Activated T-cell treated with anti-CD3 and anti-CD28 coated beads, Interleukin-2, amount 50 U/mL, for 24 hours (primary cell): ENCODE measurements around the gene C1orf198.
A peak's percentile ranks its signal among the peaks of the same experiment; 100 is the strongest.

Experiments used
- DNase-seq: peaks from one replicate; pipeline ENCODE4 v3.0.0-alpha.2; 2020
- H3K27ac Mint-ChIP-seq: 2 replicates; pipeline ENCODE4 v1.8.0; 2020; ENCODE audit warnings: mild to moderate bottlenecking, mixed read lengths
- H3K27me3 Mint-ChIP-seq: 2 replicates; pipeline ENCODE4 v1.8.0; 2020; ENCODE audit warnings: mixed read lengths
- H3K36me3 Mint-ChIP-seq: 2 replicates; pipeline ENCODE4 v1.8.0; 2020; ENCODE audit warnings: low read depth, mixed read lengths
- H3K4me1 Mint-ChIP-seq: 2 replicates; pipeline ENCODE4 v1.8.0; 2020; ENCODE audit warnings: low read depth, mixed read lengths
- H3K4me3 Mint-ChIP-seq: 2 replicates; pipeline ENCODE4 v1.8.0; 2020; ENCODE audit warnings: mild to moderate bottlenecking, moderate library complexity, mixed read lengths
- H3K9me3 Mint-ChIP-seq: 2 replicates; pipeline ENCODE4 v1.8.0; 2020; ENCODE audit warnings: mixed read lengths

The C1orf198 gene, protein sequence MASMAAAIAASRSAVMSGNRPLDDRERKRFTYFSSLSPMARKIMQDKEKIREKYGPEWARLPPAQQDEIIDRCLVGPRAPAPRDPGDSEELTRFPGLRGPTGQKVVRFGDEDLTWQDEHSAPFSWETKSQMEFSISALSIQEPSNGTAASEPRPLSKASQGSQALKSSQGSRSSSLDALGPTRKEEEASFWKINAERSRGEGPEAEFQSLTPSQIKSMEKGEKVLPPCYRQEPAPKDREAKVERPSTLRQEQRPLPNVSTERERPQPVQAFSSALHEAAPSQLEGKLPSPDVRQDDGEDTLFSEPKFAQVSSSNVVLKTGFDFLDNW

GRCh38 chr1:230867903-230868735 lies at the start of gene C1orf198:
C1orf198 (minus strand) TSS chr1:230868521; CDS start chr1:230868512, 9 bp downstream.
- Mint-ChIP-seq H3K4me1 (peaks cover 21% of the 10 kb centered on the region), H3K27me3 (peaks cover 42% of the 10 kb centered on the region), H3K36me3 (peaks cover 1% of the 10 kb centered on the region), H3K9me3 (no peaks in the 10 kb centered on the region), H3K4me3 (peak within 1 kb of the TSS; percentile 84), H3K27ac (peak within 1 kb of the TSS; percentile 78)
- DNase-seq: peak; percentile 91

- DNase-seq: peak; percentile 69
- no peak overlapping the region for H3K27ac Mint-ChIP-seq
- peaks cover 7% of the 10 kb centered on the region for H3K4me1 Mint-ChIP-seq
- no peak overlapping the region for H3K4me3 Mint-ChIP-seq
- H3K9me3 Mint-ChIP-seq: no peaks in the 10 kb centered on the region
- H3K36me3 Mint-ChIP-seq: peaks cover 81% of the 10 kb centered on the region
- H3K27me3 Mint-ChIP-seq: no peaks in the 10 kb centered on the region
These were observed 49.2 kb upstream of the C1orf198 start for GRCh38 chr1:230917284-230918135.

DNA sequence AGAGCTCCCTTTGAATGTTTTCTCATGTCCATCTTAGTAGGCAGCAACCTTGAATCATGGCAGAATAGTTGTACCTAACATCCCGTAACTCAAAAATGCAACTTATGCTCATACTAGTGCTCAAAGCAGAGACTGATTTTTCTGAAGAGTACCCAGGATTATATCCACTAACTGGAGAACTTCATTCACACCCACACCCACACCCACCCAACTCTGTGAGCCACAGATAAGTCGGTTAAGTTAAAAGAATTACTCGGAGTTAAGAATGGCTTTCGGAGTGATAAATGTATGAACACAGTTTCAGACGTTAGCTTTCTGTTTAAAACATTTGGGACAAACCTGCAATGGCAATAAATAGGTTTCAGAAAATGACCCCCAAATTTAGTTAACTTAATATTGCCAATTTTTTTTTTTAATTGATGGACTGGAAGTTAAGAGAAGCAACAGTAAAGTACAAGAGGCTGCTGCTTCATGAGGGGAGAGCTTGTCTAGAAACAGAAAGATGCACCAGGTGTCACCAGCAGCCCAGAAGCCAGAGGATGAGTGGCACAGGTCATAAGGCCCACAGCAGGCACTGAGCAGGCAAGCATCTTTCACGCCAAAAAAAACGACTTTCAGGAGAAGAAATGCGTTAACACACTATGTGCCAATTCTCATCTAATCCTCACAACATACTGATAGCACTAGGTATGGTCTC lies 48.4 kb upstream of the C1orf198 start:
- Mint-ChIP-seq H3K9me3 (no peaks in the 10 kb centered on the region), H3K36me3 (peaks cover 81% of the 10 kb centered on the region), H3K27ac (no peak overlapping the region), H3K4me1 (peaks cover 7% of the 10 kb centered on the region), H3K4me3 (no peak overlapping the region), H3K27me3 (no peaks in the 10 kb centered on the region)
- DNase-seq: no peak

DNA sequence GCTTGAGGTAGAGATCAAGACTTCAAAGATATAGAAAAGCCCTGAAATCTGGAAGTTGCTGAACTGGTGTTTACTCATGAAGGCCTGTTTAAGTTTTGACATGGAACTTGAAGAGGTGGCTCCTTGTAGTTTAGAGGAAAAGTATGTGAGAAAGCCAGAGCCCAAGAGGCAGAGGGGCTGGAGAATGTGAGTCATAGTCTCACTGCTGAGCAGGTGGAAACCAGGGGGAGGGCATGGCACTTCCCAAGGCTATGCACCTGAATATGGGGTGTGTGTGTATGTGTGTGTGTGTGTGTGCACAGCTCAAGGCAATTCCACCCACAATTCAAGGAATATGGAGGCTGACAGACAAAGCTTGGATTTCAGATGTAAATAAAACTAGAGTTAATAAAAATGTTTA lies 46.8 kb upstream of the C1orf198 start:
- Mint-ChIP-seq H3K27ac (peak overlapping the region; percentile 62), H3K27me3 (no peaks in the 10 kb centered on the region), H3K4me3 (no peak overlapping the region), H3K36me3 (peaks cover 86% of the 10 kb centered on the region), H3K9me3 (no peaks in the 10 kb centered on the region), H3K4me1 (peaks cover 7% of the 10 kb centered on the region)
- no peak for DNase-seq

- peaks cover 83% of the 10 kb centered on the region for H3K36me3 Mint-ChIP-seq
- no peaks in the 10 kb centered on the region for H3K9me3 Mint-ChIP-seq
- peaks cover 7% of the 10 kb centered on the region for H3K4me1 Mint-ChIP-seq
- DNase-seq: no peak
- no peaks in the 10 kb centered on the region for H3K27me3 Mint-ChIP-seq
- H3K4me3 Mint-ChIP-seq: no peak overlapping the region
- H3K27ac Mint-ChIP-seq: peak overlapping the region; percentile 4
These were observed 45.2 kb upstream of the C1orf198 start for GRCh38 chr1:230913496-230913895.

DNA sequence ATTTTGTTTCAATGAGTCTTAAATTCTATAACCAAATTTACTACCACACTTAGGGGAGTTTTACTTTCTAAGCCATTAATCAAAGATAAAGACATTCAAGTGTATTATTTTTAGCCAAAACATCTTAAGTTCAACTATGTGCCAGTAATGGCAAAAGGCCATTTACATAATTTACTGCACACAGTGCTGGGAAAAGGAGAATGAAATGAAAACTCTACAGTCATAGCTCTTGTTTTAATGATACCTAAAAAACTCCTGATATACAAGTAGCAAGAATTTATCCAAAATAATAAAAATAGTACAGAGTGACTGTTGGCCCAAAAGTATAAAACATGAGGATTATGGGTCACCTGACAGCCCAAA lies 42.4 kb upstream of the C1orf198 start:
- H3K4me1 Mint-ChIP-seq: peaks cover 7% of the 10 kb centered on the region
- peaks cover 84% of the 10 kb centered on the region for H3K36me3 Mint-ChIP-seq
- no peak overlapping the region for H3K4me3 Mint-ChIP-seq
- H3K27ac Mint-ChIP-seq: no peak overlapping the region
- H3K27me3 Mint-ChIP-seq: no peaks in the 10 kb centered on the region
- H3K9me3 Mint-ChIP-seq: no peaks in the 10 kb centered on the region
- DNase-seq: no peak

DNA sequence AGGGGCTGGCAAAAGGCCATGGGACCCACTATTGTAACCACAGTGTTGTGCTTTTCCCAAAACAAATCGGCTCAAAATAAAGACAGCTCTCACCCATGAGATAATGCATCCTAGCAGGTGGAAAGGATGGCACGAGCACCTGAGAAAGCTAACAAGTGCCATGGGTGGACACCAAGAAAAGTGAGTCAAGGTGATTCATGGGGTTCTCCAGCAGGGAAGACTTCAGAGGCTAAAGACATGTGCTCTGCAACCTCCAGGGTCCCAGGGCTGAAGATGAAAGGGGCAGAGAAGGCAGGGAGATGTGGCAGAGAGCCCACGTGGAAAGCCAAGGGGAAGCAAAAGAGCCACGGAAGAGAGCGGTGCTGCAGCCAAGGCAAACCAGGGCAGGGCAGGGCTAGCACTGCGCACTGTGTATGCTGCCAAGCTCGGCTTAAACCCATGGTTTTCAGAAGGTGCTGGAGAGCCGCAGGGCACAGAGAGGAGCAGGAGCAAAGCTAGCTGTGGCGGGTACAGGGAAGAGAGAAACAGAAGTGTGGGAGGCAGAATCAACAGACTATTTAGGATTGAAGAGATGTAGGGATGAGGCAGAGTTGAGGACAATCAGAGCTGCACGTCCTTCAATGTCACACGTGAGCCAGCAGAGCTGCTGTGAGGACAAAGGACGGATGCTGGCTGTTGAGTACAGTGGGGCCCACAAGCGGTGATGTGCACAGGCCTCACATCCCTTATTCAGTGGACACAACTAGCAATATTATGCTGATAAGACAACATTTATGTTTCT lies 41.8 kb upstream of the C1orf198 start:
- H3K4me1 Mint-ChIP-seq: peaks cover 5% of the 10 kb centered on the region

DNA sequence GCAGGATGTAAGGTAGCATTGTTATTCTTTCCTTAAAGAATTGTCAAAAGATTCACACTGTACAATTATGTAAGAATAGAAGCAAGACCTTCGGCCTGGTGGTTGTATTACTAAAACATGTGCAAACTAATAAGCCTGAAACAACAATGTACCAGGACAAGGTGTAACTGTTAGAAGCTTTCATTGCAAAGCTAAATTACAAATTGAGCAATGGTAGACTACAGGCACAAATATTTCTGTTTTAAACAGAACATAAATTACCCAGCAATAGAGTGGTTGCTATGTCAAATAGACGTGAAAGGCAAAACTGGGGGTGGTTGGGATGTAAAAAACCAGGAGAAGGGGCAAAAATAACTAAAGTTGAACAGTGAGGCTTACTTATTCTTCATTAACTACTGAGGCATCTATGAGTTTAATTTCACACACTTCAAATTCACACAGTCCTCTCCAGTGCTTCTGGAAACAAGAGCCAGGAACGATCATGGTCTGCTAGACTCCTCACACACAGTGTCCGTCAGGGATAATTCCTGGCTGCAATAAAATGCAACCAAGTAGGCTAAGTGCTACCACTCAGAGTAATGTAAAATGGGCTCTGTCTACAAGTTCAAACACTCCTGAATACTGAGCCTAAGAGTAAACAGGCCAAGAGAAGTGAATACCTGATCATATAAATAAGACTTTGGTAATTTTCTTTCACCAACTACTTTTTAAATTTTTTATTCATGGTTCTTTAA lies 39.3 kb upstream of the C1orf198 start:
- Mint-ChIP-seq H3K27ac (peak overlapping the region; percentile 10), H3K27me3 (no peaks in the 10 kb centered on the region), H3K36me3 (peaks cover 86% of the 10 kb centered on the region), H3K4me1 (no peaks in the 10 kb centered on the region), H3K4me3 (no peak overlapping the region), H3K9me3 (no peaks in the 10 kb centered on the region)
- DNase-seq: no peak

More for the DNA sequence above, 41.8 kb upstream of the C1orf198 start:
- Mint-ChIP-seq H3K36me3 (peaks cover 86% of the 10 kb centered on the region), H3K9me3 (no peaks in the 10 kb centered on the region), H3K27ac (peak overlapping the region; percentile 35), H3K27me3 (no peaks in the 10 kb centered on the region), H3K4me3 (no peak overlapping the region)
- no peak for DNase-seq

- Mint-ChIP-seq H3K9me3 (no peaks in the 10 kb centered on the region), H3K36me3 (peaks cover 73% of the 10 kb centered on the region), H3K27me3 (no peaks in the 10 kb centered on the region)
These were observed 37.9 kb upstream of the C1orf198 start for GRCh38 chr1:230906226-230906625.

DNA sequence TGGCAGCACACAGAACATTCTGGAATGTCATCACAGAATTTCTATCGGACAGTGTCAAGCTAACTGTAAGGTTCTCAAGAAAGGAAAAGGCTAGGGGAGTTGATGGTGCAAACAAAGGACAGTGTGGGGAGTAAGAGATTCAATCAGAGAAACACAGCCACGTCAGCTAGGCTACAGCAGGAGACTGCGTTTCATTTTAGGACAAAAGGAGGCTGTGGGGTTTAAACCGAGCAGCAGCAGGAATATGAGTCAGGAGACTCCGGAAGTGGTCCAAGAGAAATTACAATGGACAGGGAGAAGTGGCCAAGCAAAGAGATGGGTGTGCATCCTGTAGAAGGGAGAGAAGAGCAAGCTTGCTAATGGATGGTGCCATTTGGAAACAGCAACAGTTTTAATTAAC lies 37.4 kb upstream of the C1orf198 start:
- H3K27ac Mint-ChIP-seq: peak overlapping the region; percentile 8
- H3K36me3 Mint-ChIP-seq: peaks cover 70% of the 10 kb centered on the region

More at GRCh38 chr1:230906226-230906625, 37.9 kb upstream of the C1orf198 start:
- Mint-ChIP-seq H3K4me3 (no peak overlapping the region), H3K27ac (peak overlapping the region; percentile 16), H3K4me1 (no peaks in the 10 kb centered on the region)
- no peak for DNase-seq

DNA sequence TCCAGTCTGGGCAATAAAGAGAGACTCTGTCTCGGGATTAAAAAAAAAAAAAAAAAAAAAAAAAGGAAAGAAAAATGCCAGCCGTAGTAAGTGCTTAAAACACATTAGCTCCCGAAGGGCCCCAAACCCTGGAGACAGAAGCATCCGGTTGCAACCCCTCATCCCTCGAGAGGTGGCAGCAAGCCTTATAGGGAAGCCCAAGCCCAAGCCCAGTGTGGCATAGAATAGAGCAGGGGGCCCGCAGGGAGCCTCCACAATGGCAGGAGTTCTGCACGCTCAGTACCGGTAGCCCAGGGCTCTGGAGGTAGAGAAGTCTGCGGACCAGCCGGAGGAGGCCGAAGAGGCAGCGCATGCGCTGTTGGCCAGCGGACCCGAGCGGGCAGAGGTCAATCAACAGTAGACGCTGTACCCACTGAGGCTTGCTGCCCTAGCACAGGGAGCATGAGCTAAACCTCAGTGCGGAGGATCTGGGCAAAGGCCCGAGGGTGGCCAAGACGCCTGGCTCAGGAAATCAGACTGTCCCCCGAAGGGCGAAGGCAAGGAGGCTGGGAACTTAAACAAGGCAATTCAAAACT lies 34.1 kb upstream of the C1orf198 start:
- no peaks in the 10 kb centered on the region for H3K9me3 Mint-ChIP-seq
- H3K27ac Mint-ChIP-seq: no peak overlapping the region
- H3K27me3 Mint-ChIP-seq: no peaks in the 10 kb centered on the region
- DNase-seq: no peak
- H3K4me1 Mint-ChIP-seq: no peaks in the 10 kb centered on the region
- H3K4me3 Mint-ChIP-seq: no peak overlapping the region
- H3K36me3 Mint-ChIP-seq: peaks cover 44% of the 10 kb centered on the region

More for the DNA sequence above, 37.4 kb upstream of the C1orf198 start:
- H3K27me3 Mint-ChIP-seq: no peaks in the 10 kb centered on the region
- H3K9me3 Mint-ChIP-seq: no peaks in the 10 kb centered on the region
- DNase-seq: no peak
- H3K4me3 Mint-ChIP-seq: no peak overlapping the region
- no peaks in the 10 kb centered on the region for H3K4me1 Mint-ChIP-seq

- Mint-ChIP-seq H3K27ac (no peak overlapping the region), H3K9me3 (no peaks in the 10 kb centered on the region), H3K4me1 (no peaks in the 10 kb centered on the region), H3K27me3 (no peaks in the 10 kb centered on the region), H3K4me3 (no peak overlapping the region), H3K36me3 (peaks cover 37% of the 10 kb centered on the region)
- no peak for DNase-seq
These were observed 33.4 kb upstream of the C1orf198 start for GRCh38 chr1:230901671-230902070.
